SW 1271 (cell line): ENCODE data around the gene PPP1R36.
"Not testable (repeated sequence)": the region's sequence is repeated elsewhere in the genome, so short reads cannot be mapped to it uniquely, and the experiment has no call there.

Source experiments
- DNase-seq, 2 experiments: peaks; one replicate each; lab custom pipeline; 2025; lab: John Stamatoyannopoulos, UW

PPP1R36 gene

GRCh38 chr14:64566651-64567122 lies 16.9 kb downstream of the PPP1R36 start:
- no peak for DNase-seq

- DNase-seq = peak; percentile 20 to 88
These were observed 19.4 kb downstream of the PPP1R36 start for GRCh38 chr14:64569138-64569631.

GRCh38 chr14:64569646-64570045 lies 19.9 kb downstream of the PPP1R36 start:
- not testable (repeated sequence) for DNase-seq

GRCh38 chr14:64572386-64573104 lies 22.8 kb downstream of the PPP1R36 start:
- no peak for DNase-seq

GRCh38 chr14:64573109-64573508 lies 23.3 kb downstream of the PPP1R36 start:
- no peak for DNase-seq

GRCh38 chr14:64574371-64575107 lies 24.8 kb downstream of the PPP1R36 start:
- DNase-seq = no peak

- no peak for DNase-seq
These were observed 27.4 kb downstream of the PPP1R36 start for GRCh38 chr14:64577211-64577610.

GRCh38 chr14:64580467-64580866 lies 30.7 kb downstream of the PPP1R36 start:
- DNase-seq = no peak

GRCh38 chr14:64581363-64581762 lies 31.6 kb downstream of the PPP1R36 start:
- no peak for DNase-seq

GRCh38 chr14:64581817-64582216 lies 32.1 kb downstream of the PPP1R36 start:
- no peak for DNase-seq

GRCh38 chr14:64584190-64584589 lies 34.4 kb downstream of the PPP1R36 start:
- DNase-seq = no peak

- no peak for DNase-seq
These were observed 42.0 kb downstream of the PPP1R36 start for GRCh38 chr14:64591809-64592208.

- DNase-seq = no peak
These were observed 44.7 kb downstream of the PPP1R36 start for GRCh38 chr14:64594438-64594837.

GRCh38 chr14:64598404-64598803 lies 48.6 kb downstream of the PPP1R36 start:
- no peak for DNase-seq

GRCh38 chr14:64601571-64601970 lies 51.8 kb downstream of the PPP1R36 start:
- no peak for DNase-seq

GRCh38 chr14:64602826-64603225 lies 53.1 kb downstream of the PPP1R36 start:
- no peak for DNase-seq

- no peak for DNase-seq
These were observed 54.2 kb downstream of the PPP1R36 start for GRCh38 chr14:64604001-64604400.

- DNase-seq = no peak
These were observed 55.1 kb downstream of the PPP1R36 start for GRCh38 chr14:64604881-64605280.

- DNase-seq = no peak
These were observed 56.3 kb downstream of the PPP1R36 start for GRCh38 chr14:64605926-64606685.

- DNase-seq = no peak
These were observed 60.4 kb downstream of the PPP1R36 start for GRCh38 chr14:64610049-64610746.

- no peak for DNase-seq
These were observed 61.7 kb downstream of the PPP1R36 start for GRCh38 chr14:64611358-64612020.
